Mesenchymal stem cell (in vitro differentiated cells and primary cell): Measurements from ENCODE around the gene ZNF236.

ENCODE experiments used
- DNase-seq: peaks from one replicate; pipeline ENCODE4 v3.0.0-alpha.2; 2013
- H2AFZ ChIP-seq: one replicate; pipeline ENCODE4 v1.6.1; 2013; ENCODE audit warnings: low read depth, mild to moderate bottlenecking, control low read depth, inconsistent platforms, low read length, moderate library complexity
- H2AK5ac ChIP-seq: 2 replicates; pipeline ENCODE4 v1.6.1; 2013; ENCODE audit warnings: low read length, moderate library complexity, mild to moderate bottlenecking, inconsistent platforms; ENCODE audit not compliant: severe bottlenecking
- H2BK120ac ChIP-seq: one replicate; pipeline ENCODE4 v1.6.1; 2013; ENCODE audit warnings: low read depth, mild to moderate bottlenecking, inconsistent platforms, low read length, moderate library complexity
- H2BK12ac ChIP-seq, 2 experiments: one replicate each; pipeline ENCODE4 v1.6.1; 2013; ENCODE audit warnings: inconsistent platforms in 2 of 2, low read length in 2 of 2, mild to moderate bottlenecking in 2 of 2, moderate library complexity in 2 of 2, control low read depth in 1 of 2
- H2BK15ac ChIP-seq: one replicate; pipeline ENCODE4 v1.6.1; 2013; ENCODE audit warnings: mild to moderate bottlenecking, low read depth, inconsistent platforms; ENCODE audit not compliant: poor library complexity, severe bottlenecking
- H2BK5ac ChIP-seq: 2 replicates; pipeline ENCODE4 v1.6.1; 2013; ENCODE audit warnings: low read depth, mild to moderate bottlenecking, low read length, control low read depth, inconsistent platforms; ENCODE audit not compliant: poor library complexity, severe bottlenecking
- H3K14ac ChIP-seq, 2 experiments: one replicate each; pipeline ENCODE4 v1.6.1; 2013; ENCODE audit warnings: inconsistent platforms in 2 of 2, low read length in 2 of 2, control low read depth in 1 of 2, mild to moderate bottlenecking in 1 of 2, moderate library complexity in 1 of 2
- H3K18ac ChIP-seq, 2 experiments: one replicate each; pipeline ENCODE4 v1.6.1; 2013; ENCODE audit warnings: inconsistent platforms in 2 of 2, low read length in 2 of 2, control low read depth in 1 of 2, low read depth in 1 of 2, mild to moderate bottlenecking in 1 of 2
- H3K23ac ChIP-seq, 2 experiments: one replicate each; pipeline ENCODE4 v1.6.1; 2013; ENCODE audit warnings: inconsistent platforms in 2 of 2, low read length in 2 of 2, mild to moderate bottlenecking in 2 of 2, moderate library complexity in 2 of 2, control low read depth in 1 of 2
- H3K27ac ChIP-seq: 2 replicates; pipeline ENCODE4 v1.5.1; 2013; ENCODE audit warnings: mild to moderate bottlenecking, moderate library complexity, low read length, control low read depth, inconsistent platforms; ENCODE audit not compliant: poor library complexity, severe bottlenecking
- H3K27me3 ChIP-seq, 2 experiments: 2 replicates each; pipeline versions ENCODE4 v1.6.1 to v1.7.0; 2013; ENCODE audit warnings: low read length in 2 of 2, mild to moderate bottlenecking in 2 of 2, moderate library complexity in 2 of 2, control low read depth in 1 of 2, inconsistent platforms in 1 of 2; ENCODE audit not compliant: control insufficient read depth in 1 of 2, insufficient read depth in 1 of 2
- H3K36me3 ChIP-seq, 2 experiments: 2 replicates each; pipeline versions ENCODE4 v1.6.1 to v1.7.0; 2013; ENCODE audit warnings: low read length in 2 of 2, control low read depth in 1 of 2, inconsistent platforms in 1 of 2, low read depth in 1 of 2, mild to moderate bottlenecking in 1 of 2; ENCODE audit not compliant: insufficient read depth in 2 of 2, control insufficient read depth in 1 of 2
- H3K4ac ChIP-seq, 2 experiments: one replicate each; pipeline ENCODE4 v1.6.1; 2013; ENCODE audit warnings: inconsistent platforms in 2 of 2, low read length in 2 of 2, mild to moderate bottlenecking in 2 of 2, moderate library complexity in 2 of 2, control low read depth in 1 of 2, low read depth in 1 of 2
- H3K4me1 ChIP-seq: 2 replicates; pipeline ENCODE4 v1.6.1; 2013; ENCODE audit warnings: low read depth, low read length, control low read depth; ENCODE audit not compliant: control insufficient read depth, insufficient read depth
- H3K4me2 ChIP-seq: 2 replicates; pipeline ENCODE4 v1.6.1; 2013; ENCODE audit warnings: low read length, mild to moderate bottlenecking, inconsistent platforms; ENCODE audit not compliant: poor library complexity, severe bottlenecking
- H3K4me3 ChIP-seq, 2 experiments: 2 replicates each; pipeline versions ENCODE4 v1.5.1 to v1.7.0; 2013; ENCODE audit warnings: low read length in 2 of 2, mild to moderate bottlenecking in 2 of 2, control low read depth in 1 of 2, low read depth in 1 of 2; ENCODE audit not compliant: insufficient read depth in 1 of 2
- H3K79me1 ChIP-seq: replicated peaks from 2 replicates; pipeline ENCODE4 v1.6.1; 2013; ENCODE audit warnings: mild to moderate bottlenecking, control low read depth, low read length, inconsistent platforms; ENCODE audit not compliant: poor library complexity, severe bottlenecking
- H3K9ac ChIP-seq: 2 replicates; pipeline ENCODE4 v1.7.0; 2013; ENCODE audit warnings: mild to moderate bottlenecking, low read length, moderate library complexity
- H3K9me3 ChIP-seq: 2 replicates; pipeline ENCODE4 v1.7.0; 2013; ENCODE audit warnings: mild to moderate bottlenecking, low read length; ENCODE audit not compliant: control insufficient read depth
- H4K8ac ChIP-seq: one replicate; pipeline ENCODE4 v1.6.1; 2013; ENCODE audit warnings: inconsistent platforms, mild to moderate bottlenecking, low read length, moderate library complexity
- H4K91ac ChIP-seq: one replicate; pipeline ENCODE4 v1.6.1; 2013; ENCODE audit warnings: mild to moderate bottlenecking, low read length, inconsistent platforms
- whole genome bisulfite sequencing: methylation state at CpG from one replicate; pipeline ENCODE4 v1.1.7; 2013; ENCODE audit warnings: mixed read lengths; 5-methylcytosine and 5-hydroxymethylcytosine counted together

ZNF236 gene

DNA sequence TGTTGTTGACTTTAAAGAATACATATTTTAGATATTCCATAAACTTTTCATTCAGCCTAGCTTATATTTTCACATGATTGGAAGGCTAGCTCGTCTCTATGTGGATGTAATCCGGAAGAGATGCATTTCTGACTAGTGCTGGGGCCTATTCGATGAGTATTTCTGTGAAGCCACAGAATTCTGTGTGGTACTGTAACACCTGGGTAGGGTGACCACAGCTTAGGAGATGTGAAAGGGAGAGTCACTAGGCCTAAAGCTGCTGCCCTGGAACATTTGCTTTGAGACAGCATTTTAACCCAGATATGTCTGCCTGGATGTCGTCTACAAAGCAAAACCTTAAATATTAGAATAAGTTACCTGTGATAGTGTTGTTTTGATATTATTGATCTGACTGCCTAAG is 83.5 kb downstream of the ZNF236 start:
- no peaks in the 10 kb centered on the region for H3K27me3 ChIP-seq
- no peak overlapping the region for H2BK5ac ChIP-seq
- no peak overlapping the region for H3K4me2 ChIP-seq
- no peaks in the 10 kb centered on the region for H3K9me3 ChIP-seq
- H3K23ac ChIP-seq = no peak overlapping the region
- H3K4ac ChIP-seq = no peak overlapping the region
- H3K9ac ChIP-seq = no peak overlapping the region
- no peak overlapping the region for H3K14ac ChIP-seq
- no peaks in the 10 kb centered on the region for H3K4me1 ChIP-seq
- H2AFZ ChIP-seq = no peak overlapping the region
- H3K18ac ChIP-seq = no peak overlapping the region
- H4K8ac ChIP-seq = no peak overlapping the region
- no peak for DNase-seq
- no peak overlapping the region for H2BK12ac ChIP-seq
- no peak overlapping the region for H4K91ac ChIP-seq
- WGBS = over 99% methylated on average over 4 of the region's 4 CpGs
- peaks cover 24 to 68% of the 10 kb centered on the region in 2 experiments for H3K36me3 ChIP-seq
- no peak overlapping the region for H2BK120ac ChIP-seq
- no peak overlapping the region for H3K4me3 ChIP-seq
- no peak overlapping the region for H3K27ac ChIP-seq
- H2BK15ac ChIP-seq = no peak overlapping the region
- H3K79me1 ChIP-seq = peaks cover 19% of the 10 kb centered on the region
- H2AK5ac ChIP-seq = no peak overlapping the region

DNA sequence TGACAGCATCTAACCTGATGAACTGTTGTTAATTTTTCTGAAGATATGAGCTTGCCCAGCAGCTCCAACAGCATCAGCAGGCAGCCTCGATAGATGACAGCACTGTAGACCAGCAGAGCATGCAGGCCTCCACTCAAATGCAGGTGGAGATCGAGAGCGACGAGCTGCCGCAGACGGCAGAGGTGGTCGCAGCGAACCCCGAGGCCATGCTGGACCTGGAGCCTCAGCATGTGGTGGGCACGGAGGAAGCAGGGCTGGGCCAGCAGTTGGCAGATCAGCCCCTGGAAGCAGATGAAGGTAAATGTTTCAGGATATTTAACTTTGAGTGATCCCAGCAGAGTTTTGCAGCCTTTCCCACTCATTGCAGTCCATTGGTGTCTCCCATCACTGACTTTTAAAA is 85.9 kb downstream of the ZNF236 start:
- no peak overlapping the region for H4K8ac ChIP-seq
- H2BK12ac ChIP-seq = no peak overlapping the region
- H4K91ac ChIP-seq = no peak overlapping the region
- no peak overlapping the region for H3K18ac ChIP-seq
- H3K9ac ChIP-seq = no peak overlapping the region
- no peak overlapping the region for H2BK15ac ChIP-seq
- no peak overlapping the region for H2BK120ac ChIP-seq
- no peak overlapping the region for H3K4ac ChIP-seq
- H3K79me1 ChIP-seq = peaks cover 16% of the 10 kb centered on the region
- no peaks in the 10 kb centered on the region for H3K9me3 ChIP-seq
- 99% methylated on average over 10 of the region's 10 CpGs for WGBS
- H3K36me3 ChIP-seq = peaks cover 26 to 77% of the 10 kb centered on the region in 2 experiments
- no peak overlapping the region for H2BK5ac ChIP-seq
- no peak overlapping the region for H3K4me2 ChIP-seq
- H3K4me3 ChIP-seq = no peak overlapping the region
- H2AFZ ChIP-seq = no peak overlapping the region
- no peaks in the 10 kb centered on the region for H3K27me3 ChIP-seq
- no peak overlapping the region for H3K14ac ChIP-seq
- H2AK5ac ChIP-seq = no peak overlapping the region
- no peak for DNase-seq
- no peak overlapping the region for H3K23ac ChIP-seq
- H3K27ac ChIP-seq = no peak overlapping the region
- no peaks in the 10 kb centered on the region for H3K4me1 ChIP-seq

DNA sequence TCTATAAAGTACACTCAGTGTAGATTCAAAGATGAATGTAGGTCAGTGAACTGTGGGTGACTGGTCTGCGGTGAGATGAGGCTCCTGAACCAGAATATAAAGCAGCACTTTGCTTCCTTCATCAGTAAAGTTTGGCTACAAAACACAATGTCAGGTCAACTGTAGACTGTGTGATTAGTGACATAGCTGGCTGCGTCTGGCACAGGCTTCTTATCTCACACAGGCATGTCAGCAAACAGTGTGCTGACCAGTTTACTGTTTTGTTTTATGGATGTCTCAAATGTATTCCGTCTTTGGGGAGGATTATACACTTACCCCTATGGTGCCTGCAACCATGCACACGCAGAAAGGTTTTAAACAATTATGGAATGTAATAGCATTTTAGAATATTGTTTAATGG is 87.1 kb downstream of the ZNF236 start:
- no peak overlapping the region for H3K9ac ChIP-seq
- no peak overlapping the region for H2BK12ac ChIP-seq
- 68% methylated on average over 3 of the region's 4 CpGs for WGBS
- H3K4me1 ChIP-seq = no peaks in the 10 kb centered on the region
- H3K9me3 ChIP-seq = no peaks in the 10 kb centered on the region
- H2AFZ ChIP-seq = no peak overlapping the region
- peak overlapping the region in 1 of 2 experiments; percentile 59 for H3K14ac ChIP-seq
- no peak overlapping the region for H4K8ac ChIP-seq
- H3K4me3 ChIP-seq = no peak overlapping the region
- no peak overlapping the region for H3K18ac ChIP-seq
- no peak overlapping the region for H2BK120ac ChIP-seq
- no peaks in the 10 kb centered on the region for H3K27me3 ChIP-seq
- no peak overlapping the region for H3K23ac ChIP-seq
- H2BK15ac ChIP-seq = no peak overlapping the region
- H3K79me1 ChIP-seq = peaks cover 14% of the 10 kb centered on the region
- no peak overlapping the region for H2AK5ac ChIP-seq
- peaks cover 32 to 85% of the 10 kb centered on the region in 2 experiments for H3K36me3 ChIP-seq
- H3K4me2 ChIP-seq = no peak overlapping the region
- H3K4ac ChIP-seq = no peak overlapping the region
- no peak overlapping the region for H3K27ac ChIP-seq
- no peak overlapping the region for H4K91ac ChIP-seq
- DNase-seq = no peak
- H2BK5ac ChIP-seq = no peak overlapping the region

DNA sequence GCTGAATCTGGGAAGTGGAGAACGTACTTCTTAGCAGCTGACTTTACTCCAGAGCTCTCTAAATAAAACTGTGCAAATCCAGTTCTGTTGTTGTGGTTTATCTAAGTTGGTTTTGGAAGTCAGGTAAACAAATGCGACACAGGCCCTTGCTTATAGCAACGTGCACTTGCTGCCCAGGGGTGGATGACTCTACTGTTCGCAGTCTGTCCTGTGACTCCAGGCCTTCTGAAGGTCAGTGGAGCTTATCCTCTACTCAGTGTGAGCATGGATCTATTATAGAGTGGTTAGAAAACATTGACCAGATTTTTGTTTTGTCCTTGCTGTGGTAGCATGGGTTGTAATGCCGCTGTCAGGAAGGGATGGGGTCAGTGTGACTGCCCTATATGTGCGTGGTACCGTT is 89.1 kb downstream of the ZNF236 start:
- Histone ChIP-seq H3K4me3 (no peak overlapping the region), H3K14ac (no peak overlapping the region), H3K79me1 (peaks cover 12% of the 10 kb centered on the region), H2BK120ac (no peak overlapping the region), H3K27ac (no peak overlapping the region), H3K36me3 (peaks cover 32 to 85% of the 10 kb centered on the region in 2 experiments), H3K4me1 (no peaks in the 10 kb centered on the region), H3K27me3 (no peaks in the 10 kb centered on the region), H2AK5ac (no peak overlapping the region), H2BK5ac (no peak overlapping the region), H3K23ac (no peak overlapping the region), H4K91ac (no peak overlapping the region), H3K18ac (no peak overlapping the region), H2AFZ (no peak overlapping the region), H2BK15ac (no peak overlapping the region), H3K9me3 (no peaks in the 10 kb centered on the region), H2BK12ac (no peak overlapping the region), H4K8ac (no peak overlapping the region), H3K4me2 (no peak overlapping the region), H3K9ac (no peak overlapping the region), H3K4ac (no peak overlapping the region)
- no peak for DNase-seq
- 96% methylated on average over 7 of the region's 7 CpGs for WGBS
